ENCODE measurements around the gene CHEK1.
"Not testable (repeated sequence)": the region's sequence is repeated elsewhere in the genome, so short reads cannot be mapped to it uniquely, and the experiment has no call there.

CHEK1 gene

GRCh38 chr11:125690006-125690405 lies 65.0 kb downstream of the CHEK1 start:
- no peak for DNase-seq (ENCODE audit: low read depth in 1 of 2, low spot score in 1 of 2)

DNA sequence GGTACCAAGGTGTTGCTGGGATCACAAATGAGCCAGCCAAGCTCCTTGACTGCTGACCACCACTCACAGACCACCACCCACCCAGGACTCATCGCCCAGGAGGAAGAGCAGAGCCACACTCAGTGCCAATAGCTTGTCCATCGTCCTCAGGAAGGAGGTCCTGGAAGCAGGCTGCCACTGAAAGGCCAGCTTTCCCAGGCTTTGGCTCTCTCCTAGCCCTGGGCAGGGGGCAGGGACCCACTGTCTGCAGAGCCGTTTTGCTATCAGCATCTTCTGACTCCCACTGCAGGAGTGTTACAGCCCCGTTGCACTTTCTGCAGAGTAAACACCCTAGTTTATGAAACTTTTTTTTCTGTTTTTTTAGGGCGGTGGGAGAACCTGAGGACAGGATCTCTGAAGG lies 67.9 kb downstream of the CHEK1 start:
- no peak for DNase-seq (ENCODE audit: low read depth in 1 of 2, low spot score in 1 of 2)

GRCh38 chr11:125694951-125695350 lies 70.0 kb downstream of the CHEK1 start:
- no peak for DNase-seq (ENCODE audit: low read depth in 1 of 2, low spot score in 1 of 2)

DNA sequence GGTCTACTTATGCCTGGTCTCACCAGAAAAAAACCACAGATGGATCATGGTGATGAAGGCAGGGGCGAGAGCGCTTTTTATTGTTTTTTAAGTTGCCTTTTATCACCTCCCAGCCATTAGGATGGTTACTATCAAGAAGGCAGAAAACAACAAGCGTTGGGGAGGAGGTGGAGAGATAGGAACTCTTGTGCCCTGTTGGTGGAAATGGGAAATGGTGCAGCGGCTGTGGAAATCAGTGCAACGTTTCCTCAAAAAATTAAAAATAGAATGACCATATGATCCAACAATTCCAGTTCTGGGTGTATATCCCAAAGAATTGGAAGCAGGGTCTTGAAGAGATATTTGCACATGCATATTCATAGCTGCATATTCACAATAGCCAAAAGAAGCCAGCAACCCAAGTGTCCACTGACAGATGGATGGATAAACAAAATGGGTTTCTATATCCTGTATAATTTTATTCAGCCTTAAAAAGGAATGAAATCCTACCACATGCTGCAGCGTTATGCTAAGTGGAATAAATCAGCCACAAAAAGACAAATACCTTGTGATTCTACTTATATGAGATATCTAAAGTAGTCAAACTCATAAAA lies 76.2 kb downstream of the CHEK1 start:
- DNase-seq (ENCODE audit: low read depth in 1 of 2, low spot score in 1 of 2), result no peak

DNA sequence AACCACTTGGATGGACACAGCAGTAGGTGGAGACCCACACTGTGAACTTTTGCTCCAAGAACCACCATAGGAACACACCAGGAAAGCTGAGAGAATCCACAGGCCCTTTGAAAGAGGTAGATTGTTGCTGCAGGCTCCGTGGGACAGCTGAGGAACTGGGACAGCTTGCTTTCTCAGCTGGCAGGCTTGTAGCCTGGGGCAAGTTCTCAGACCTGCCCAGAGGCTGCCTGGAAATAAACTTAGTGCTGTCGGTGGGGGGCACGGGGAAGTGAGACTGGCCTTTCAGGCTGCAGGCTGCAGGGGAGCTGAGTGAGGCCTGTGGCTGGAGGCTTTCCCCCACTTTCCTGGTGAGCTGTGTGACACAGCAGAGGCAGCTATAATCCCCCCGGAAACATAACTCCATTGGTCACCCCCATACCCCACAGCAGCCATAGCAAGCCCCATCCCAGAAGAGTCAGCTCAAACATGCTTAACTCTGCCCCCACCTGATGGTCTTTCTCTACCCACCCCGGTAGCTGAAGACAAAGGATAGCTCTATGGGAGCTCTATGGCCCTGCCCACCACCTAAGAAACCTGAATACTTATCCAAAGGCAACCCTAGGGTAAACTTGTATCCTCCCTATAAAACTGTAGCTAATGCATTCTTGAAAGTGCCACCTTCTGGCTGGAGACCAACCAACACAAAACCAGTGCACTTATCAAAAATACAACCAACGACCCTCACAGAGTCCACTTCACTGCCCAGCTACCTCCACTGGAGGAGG lies 77.1 kb downstream of the CHEK1 start:
- no peak for DNase-seq (ENCODE audit: low read depth in 1 of 2, low spot score in 1 of 2)

GRCh38 chr11:125704686-125705085 lies 79.7 kb downstream of the CHEK1 start:
- DNase-seq (ENCODE audit: low read depth in 1 of 2, low spot score in 1 of 2), result not testable (repeated sequence)

DNA sequence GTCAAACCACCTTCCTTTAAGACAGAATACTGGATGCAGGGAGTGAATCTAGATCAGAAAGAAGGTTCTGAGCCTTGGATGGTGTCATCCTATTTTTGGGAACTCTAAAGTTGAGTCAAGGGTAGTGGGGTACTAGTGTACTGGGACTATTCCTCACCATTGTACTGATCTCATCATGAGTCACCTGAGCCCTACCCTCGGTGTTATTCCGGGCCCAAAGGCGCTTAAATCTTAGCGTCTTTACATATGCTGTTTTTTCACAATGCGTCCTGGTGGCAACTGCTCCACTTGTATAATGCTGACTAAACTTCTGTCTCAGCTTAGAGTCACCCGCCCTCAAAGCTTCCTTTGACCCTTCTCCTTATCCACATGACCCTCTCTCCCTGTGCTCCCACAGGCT lies 95.8 kb downstream of the CHEK1 start:
- DNase-seq (ENCODE audit: low read depth in 1 of 2, low spot score in 1 of 2), result no peak

DNA sequence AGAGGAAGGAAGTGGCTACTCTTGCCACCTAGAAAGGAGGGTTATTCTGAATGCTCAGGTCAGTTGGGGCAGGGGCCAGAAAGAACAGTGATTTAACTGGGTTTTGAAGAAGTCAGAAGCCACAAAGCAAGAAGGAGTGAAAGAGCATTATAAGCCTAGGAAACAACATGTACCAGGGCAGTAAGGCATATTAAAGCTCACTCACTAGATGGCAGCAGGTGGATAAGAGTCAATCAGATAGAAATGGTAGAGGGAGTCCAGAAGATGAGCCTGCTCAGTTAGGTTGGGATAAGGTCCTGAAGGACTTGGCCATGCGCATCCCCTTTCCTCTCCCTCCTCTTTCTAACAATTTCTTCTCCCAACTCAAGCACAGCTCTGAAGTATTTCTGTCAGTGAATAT lies 99.2 kb downstream of the CHEK1 start:
- no peak for DNase-seq (ENCODE audit: low read depth in 1 of 2, low spot score in 1 of 2)

Measured in stimulated activated CD4-positive, alpha-beta T cell treated with anti-CD3 and anti-CD28 coated beads, Interleukin-15, amount 100 ng/mL, for 1 hour (primary cell).